ENCODE results near the gene MYO1D. TPM values are rescaled to one million over a fixed set of nuclear protein-coding genes. Genes with fewer than 3 reads are reported as not detected.

The MYO1D gene
- total RNA-seq, 4 donors from 2014 or later, result 70.5 to 92.3 (median 72.7) TPM

- Histone ChIP-seq H3K4me3 (no peak overlapping the region), H3K27ac (no peak overlapping the region), H3K36me3 (peaks cover 96% of the 10 kb centered on the region), H3K27me3 (no peaks in the 10 kb centered on the region), H3K9me3 (no peaks in the 10 kb centered on the region), H3K4me1 (no peaks in the 10 kb centered on the region)
- no peak for DNase-seq (ENCODE audit: low spot score in 2 of 2)
- WGBS, result 94% methylated on average over 4 of the region's 4 CpGs
- TF ChIP-seq EP300 (IDR thresholded peaks at IDR 0.05) (no peak), POLR2AphosphoS5 (IDR thresholded peaks at IDR 0.05) (no peak), CTCF (IDR thresholded peaks at IDR 0.05) (no peak), POLR2A (IDR thresholded peaks at IDR 0.05) (no peak)
These were observed 405.3 kb downstream of the MYO1D start for GRCh38 chr17:32471652-32472051.

- Histone ChIP-seq H3K27me3 (no peaks in the 10 kb centered on the region), H3K9me3 (no peaks in the 10 kb centered on the region), H3K4me1 (no peaks in the 10 kb centered on the region), H3K27ac (no peak overlapping the region), H3K4me3 (no peak overlapping the region), H3K36me3 (peaks cover 95% of the 10 kb centered on the region)
- no peak for DNase-seq (ENCODE audit: low spot score in 2 of 2)
- no peak for TF ChIP-seq POLR2A (IDR thresholded peaks at IDR 0.05)
- no peak for TF ChIP-seq EP300 (IDR thresholded peaks at IDR 0.05)
- TF ChIP-seq POLR2AphosphoS5 (IDR thresholded peaks at IDR 0.05), result no peak
- no peak for TF ChIP-seq CTCF (IDR thresholded peaks at IDR 0.05)
- 95% methylated on average over 6 of the region's 6 CpGs for WGBS
These were observed 406.3 kb downstream of the MYO1D start for GRCh38 chr17:32470405-32471167.

DNA sequence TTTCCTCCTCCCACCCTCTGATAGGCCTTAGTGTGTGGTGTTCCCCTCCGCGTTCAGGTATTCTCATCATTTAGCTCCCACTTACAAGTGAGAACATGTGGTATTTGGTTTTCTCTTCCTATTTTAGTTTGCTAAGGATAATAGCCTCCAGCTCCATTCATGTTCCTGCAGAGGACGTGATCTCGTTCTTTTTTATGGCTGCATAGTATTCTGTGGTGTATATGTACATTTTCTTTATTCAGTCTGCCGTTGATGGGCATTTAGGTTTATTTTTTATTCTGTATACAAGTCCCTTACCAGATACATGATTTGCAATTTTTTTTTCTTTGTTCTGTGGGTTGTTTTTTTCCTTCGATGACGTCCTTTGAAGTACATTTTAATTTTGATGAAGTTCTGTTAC, 409.0 kb downstream of the MYO1D start:
- no peak for TF ChIP-seq EP300 (IDR thresholded peaks at IDR 0.05)
- TF ChIP-seq POLR2AphosphoS5 (IDR thresholded peaks at IDR 0.05), result no peak
- no peak for TF ChIP-seq CTCF (IDR thresholded peaks at IDR 0.05)
- TF ChIP-seq POLR2A (IDR thresholded peaks at IDR 0.05), result no peak
- no peak overlapping the region for H3K4me3 ChIP-seq
- DNase-seq (ENCODE audit: low spot score in 2 of 2), result no peak
- WGBS, result 94% methylated on average over 7 of the region's 7 CpGs
- no peaks in the 10 kb centered on the region for H3K4me1 ChIP-seq
- peaks cover 95% of the 10 kb centered on the region for H3K36me3 ChIP-seq
- H3K27ac ChIP-seq, result no peak overlapping the region
- no peaks in the 10 kb centered on the region for H3K27me3 ChIP-seq
- H3K9me3 ChIP-seq, result no peaks in the 10 kb centered on the region

DNA sequence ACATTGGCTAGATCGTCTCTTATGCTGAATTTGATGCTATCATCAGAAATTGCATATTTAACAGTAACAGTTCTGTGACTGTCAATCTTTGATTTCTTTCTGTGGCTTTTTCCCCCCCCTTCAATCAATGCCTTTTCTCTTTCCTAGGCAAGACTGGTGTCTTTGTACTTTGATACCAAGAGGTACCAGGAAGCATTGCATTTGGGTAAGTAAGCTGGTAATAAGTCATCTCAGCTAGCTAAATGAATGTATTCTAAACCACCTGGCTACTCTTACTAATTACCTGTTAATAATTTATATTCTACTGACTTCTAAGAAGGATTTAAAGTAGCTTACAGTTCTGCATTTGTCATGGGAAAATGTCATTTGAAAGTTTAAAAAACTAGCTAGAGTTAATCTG, 412.6 kb downstream of the MYO1D start:
- no peaks in the 10 kb centered on the region for H3K27me3 ChIP-seq
- DNase-seq (ENCODE audit: low spot score in 2 of 2), result no peak
- TF ChIP-seq CTCF (IDR thresholded peaks at IDR 0.05) (no peak), POLR2AphosphoS5 (IDR thresholded peaks at IDR 0.05) (no peak), EP300 (IDR thresholded peaks at IDR 0.05) (no peak), POLR2A (IDR thresholded peaks at IDR 0.05) (no peak)
- H3K27ac ChIP-seq, result no peak overlapping the region
- H3K9me3 ChIP-seq, result no peaks in the 10 kb centered on the region
- H3K4me3 ChIP-seq, result no peak overlapping the region
- 77% methylated on average over 1 of the region's 1 CpG for WGBS
- no peaks in the 10 kb centered on the region for H3K4me1 ChIP-seq
- peaks cover 86% of the 10 kb centered on the region for H3K36me3 ChIP-seq

DNA sequence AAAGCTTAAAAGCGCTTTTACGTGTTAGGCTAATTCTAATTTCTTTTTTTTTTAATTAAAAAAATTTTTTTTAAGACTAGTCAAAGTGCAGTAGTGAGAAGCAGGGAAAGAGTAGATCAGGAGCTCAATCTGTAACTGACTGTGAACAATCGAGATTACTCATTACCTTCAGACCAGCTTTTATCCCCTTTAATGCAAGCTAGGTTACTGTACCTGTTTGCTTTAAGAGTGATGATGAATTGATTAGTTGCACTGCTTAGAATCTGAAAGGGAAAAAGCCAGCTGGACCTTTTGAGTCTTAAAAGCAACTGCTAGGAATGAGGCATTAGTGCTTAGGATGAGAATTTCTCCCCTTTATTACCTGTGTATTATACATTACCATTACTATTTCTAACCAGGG, 413.6 kb downstream of the MYO1D start:
- no peak for TF ChIP-seq EP300 (IDR thresholded peaks at IDR 0.05)
- TF ChIP-seq POLR2A (IDR thresholded peaks at IDR 0.05), result no peak
- no peak for TF ChIP-seq POLR2AphosphoS5 (IDR thresholded peaks at IDR 0.05)
- TF ChIP-seq CTCF (IDR thresholded peaks at IDR 0.05), result no peak
- Histone ChIP-seq H3K9me3 (no peaks in the 10 kb centered on the region), H3K4me1 (no peaks in the 10 kb centered on the region), H3K27ac (no peak overlapping the region), H3K36me3 (peaks cover 87% of the 10 kb centered on the region), H3K4me3 (no peak overlapping the region), H3K27me3 (no peaks in the 10 kb centered on the region)
- 91% methylated on average over 3 of the region's 3 CpGs for WGBS
- no peak for DNase-seq (ENCODE audit: low spot score in 2 of 2)

Measured in suprapubic skin (tissue), 4 donors.